Mesenchymal stem cell (in vitro differentiated cells and primary cell): ENCODE data around the gene FBXO44.

Experiments
- DNase-seq: peaks from one replicate; pipeline ENCODE4 v3.0.0-alpha.2; 2013
- H2AFZ ChIP-seq: one replicate; pipeline ENCODE4 v1.6.1; 2013; ENCODE audit warnings: low read depth, mild to moderate bottlenecking, control low read depth, inconsistent platforms, low read length, moderate library complexity
- H2AK5ac ChIP-seq: 2 replicates; pipeline ENCODE4 v1.6.1; 2013; ENCODE audit warnings: low read length, moderate library complexity, mild to moderate bottlenecking, inconsistent platforms; ENCODE audit not compliant: severe bottlenecking
- H2BK120ac ChIP-seq: one replicate; pipeline ENCODE4 v1.6.1; 2013; ENCODE audit warnings: low read depth, mild to moderate bottlenecking, inconsistent platforms, low read length, moderate library complexity
- H2BK12ac ChIP-seq, 2 experiments: one replicate each; pipeline ENCODE4 v1.6.1; 2013; ENCODE audit warnings: inconsistent platforms in 2 of 2, low read length in 2 of 2, mild to moderate bottlenecking in 2 of 2, moderate library complexity in 2 of 2, control low read depth in 1 of 2
- H2BK15ac ChIP-seq: one replicate; pipeline ENCODE4 v1.6.1; 2013; ENCODE audit warnings: mild to moderate bottlenecking, low read depth, inconsistent platforms; ENCODE audit not compliant: poor library complexity, severe bottlenecking
- H2BK5ac ChIP-seq: 2 replicates; pipeline ENCODE4 v1.6.1; 2013; ENCODE audit warnings: low read depth, mild to moderate bottlenecking, low read length, control low read depth, inconsistent platforms; ENCODE audit not compliant: poor library complexity, severe bottlenecking
- H3K14ac ChIP-seq, 2 experiments: one replicate each; pipeline ENCODE4 v1.6.1; 2013; ENCODE audit warnings: inconsistent platforms in 2 of 2, low read length in 2 of 2, control low read depth in 1 of 2, mild to moderate bottlenecking in 1 of 2, moderate library complexity in 1 of 2
- H3K18ac ChIP-seq, 2 experiments: one replicate each; pipeline ENCODE4 v1.6.1; 2013; ENCODE audit warnings: inconsistent platforms in 2 of 2, low read length in 2 of 2, control low read depth in 1 of 2, low read depth in 1 of 2, mild to moderate bottlenecking in 1 of 2
- H3K23ac ChIP-seq, 2 experiments: one replicate each; pipeline ENCODE4 v1.6.1; 2013; ENCODE audit warnings: inconsistent platforms in 2 of 2, low read length in 2 of 2, mild to moderate bottlenecking in 2 of 2, moderate library complexity in 2 of 2, control low read depth in 1 of 2
- H3K27ac ChIP-seq: 2 replicates; pipeline ENCODE4 v1.5.1; 2013; ENCODE audit warnings: mild to moderate bottlenecking, moderate library complexity, low read length, control low read depth, inconsistent platforms; ENCODE audit not compliant: poor library complexity, severe bottlenecking
- H3K27me3 ChIP-seq, 2 experiments: 2 replicates each; pipeline versions ENCODE4 v1.6.1 to v1.7.0; 2013; ENCODE audit warnings: low read length in 2 of 2, mild to moderate bottlenecking in 2 of 2, moderate library complexity in 2 of 2, control low read depth in 1 of 2, inconsistent platforms in 1 of 2; ENCODE audit not compliant: control insufficient read depth in 1 of 2, insufficient read depth in 1 of 2
- H3K36me3 ChIP-seq, 2 experiments: 2 replicates each; pipeline versions ENCODE4 v1.6.1 to v1.7.0; 2013; ENCODE audit warnings: low read length in 2 of 2, control low read depth in 1 of 2, inconsistent platforms in 1 of 2, low read depth in 1 of 2, mild to moderate bottlenecking in 1 of 2; ENCODE audit not compliant: insufficient read depth in 2 of 2, control insufficient read depth in 1 of 2
- H3K4ac ChIP-seq, 2 experiments: one replicate each; pipeline ENCODE4 v1.6.1; 2013; ENCODE audit warnings: inconsistent platforms in 2 of 2, low read length in 2 of 2, mild to moderate bottlenecking in 2 of 2, moderate library complexity in 2 of 2, control low read depth in 1 of 2, low read depth in 1 of 2
- H3K4me1 ChIP-seq: 2 replicates; pipeline ENCODE4 v1.6.1; 2013; ENCODE audit warnings: low read depth, low read length, control low read depth; ENCODE audit not compliant: control insufficient read depth, insufficient read depth
- H3K4me2 ChIP-seq: 2 replicates; pipeline ENCODE4 v1.6.1; 2013; ENCODE audit warnings: low read length, mild to moderate bottlenecking, inconsistent platforms; ENCODE audit not compliant: poor library complexity, severe bottlenecking
- H3K4me3 ChIP-seq, 2 experiments: 2 replicates each; pipeline versions ENCODE4 v1.5.1 to v1.7.0; 2013; ENCODE audit warnings: low read length in 2 of 2, mild to moderate bottlenecking in 2 of 2, control low read depth in 1 of 2, low read depth in 1 of 2; ENCODE audit not compliant: insufficient read depth in 1 of 2
- H3K79me1 ChIP-seq: replicated peaks from 2 replicates; pipeline ENCODE4 v1.6.1; 2013; ENCODE audit warnings: mild to moderate bottlenecking, control low read depth, low read length, inconsistent platforms; ENCODE audit not compliant: poor library complexity, severe bottlenecking
- H3K9ac ChIP-seq: 2 replicates; pipeline ENCODE4 v1.7.0; 2013; ENCODE audit warnings: mild to moderate bottlenecking, low read length, moderate library complexity
- H3K9me3 ChIP-seq: 2 replicates; pipeline ENCODE4 v1.7.0; 2013; ENCODE audit warnings: mild to moderate bottlenecking, low read length; ENCODE audit not compliant: control insufficient read depth
- H4K8ac ChIP-seq: one replicate; pipeline ENCODE4 v1.6.1; 2013; ENCODE audit warnings: inconsistent platforms, mild to moderate bottlenecking, low read length, moderate library complexity
- H4K91ac ChIP-seq: one replicate; pipeline ENCODE4 v1.6.1; 2013; ENCODE audit warnings: mild to moderate bottlenecking, low read length, inconsistent platforms
- WGBS: methylation state at CpG from one replicate; pipeline ENCODE4 v1.1.7; 2013; ENCODE audit warnings: mixed read lengths; 5-methylcytosine and 5-hydroxymethylcytosine counted together

The FBXO44 gene

GRCh38 chr1:11708554-11709350 is 54.1 kb downstream of the FBXO44 start:
- H3K79me1 ChIP-seq, result no peaks in the 10 kb centered on the region
- no peak overlapping the region for H3K9ac ChIP-seq

DNA sequence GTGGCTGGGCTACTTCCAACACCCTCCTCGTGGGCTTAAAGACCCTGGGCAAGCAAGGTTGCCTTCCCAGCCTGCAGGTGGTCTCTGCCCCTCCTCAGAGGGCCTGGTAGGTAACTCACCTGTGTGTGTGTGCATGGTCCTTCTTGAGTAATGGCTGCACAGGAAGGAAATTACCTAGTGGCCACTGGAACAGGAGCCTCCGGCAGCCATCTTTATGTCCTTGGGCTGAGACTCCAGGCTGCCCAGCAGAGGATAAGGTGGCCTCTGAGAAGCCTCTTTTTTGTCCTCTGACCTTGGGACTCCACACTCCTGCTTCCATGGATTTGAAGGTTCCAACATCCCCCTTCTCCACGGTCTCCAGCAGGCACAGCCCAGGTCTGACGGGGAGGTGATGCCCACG is 56.8 kb downstream of the FBXO44 start:
- H2BK120ac ChIP-seq, result no peak overlapping the region
- no peak overlapping the region for H3K27ac ChIP-seq
- no peak overlapping the region for H3K4me2 ChIP-seq
- H3K27me3 ChIP-seq, result peaks cover 36 to 82% of the 10 kb centered on the region in 2 experiments
- no peak overlapping the region for H2BK15ac ChIP-seq
- no peak overlapping the region for H4K91ac ChIP-seq
- no peak overlapping the region for H2AK5ac ChIP-seq
- WGBS, result 93% methylated on average over 5 of the region's 5 CpGs
- H3K4me1 ChIP-seq, result no peaks in the 10 kb centered on the region
- DNase-seq, result no peak
- no peak overlapping the region for H2BK5ac ChIP-seq
- H4K8ac ChIP-seq, result no peak overlapping the region
- no peak overlapping the region for H3K18ac ChIP-seq
- no peak overlapping the region for H3K4ac ChIP-seq
- H2AFZ ChIP-seq, result no peak overlapping the region
- no peaks in the 10 kb centered on the region for H3K79me1 ChIP-seq
- no peak overlapping the region for H2BK12ac ChIP-seq
- H3K4me3 ChIP-seq, result no peak overlapping the region
- H3K9me3 ChIP-seq, result no peaks in the 10 kb centered on the region
- no peak overlapping the region for H3K9ac ChIP-seq
- no peaks in the 10 kb centered on the region for H3K36me3 ChIP-seq
- H3K14ac ChIP-seq, result no peak overlapping the region
- no peak overlapping the region for H3K23ac ChIP-seq

More at GRCh38 chr1:11708554-11709350, 54.1 kb downstream of the FBXO44 start:
- Histone ChIP-seq H3K4me3 (no peak overlapping the region), H3K27ac (no peak overlapping the region), H3K27me3 (peaks cover 37 to 82% of the 10 kb centered on the region in 2 experiments), H3K4ac (no peak overlapping the region), H2BK5ac (no peak overlapping the region), H2BK15ac (no peak overlapping the region), H3K9me3 (no peaks in the 10 kb centered on the region), H3K23ac (no peak overlapping the region), H3K4me1 (no peaks in the 10 kb centered on the region), H2BK12ac (no peak overlapping the region), H3K18ac (no peak overlapping the region), H3K36me3 (no peaks in the 10 kb centered on the region), H2AK5ac (no peak overlapping the region), H2AFZ (no peak overlapping the region), H4K8ac (no peak overlapping the region), H2BK120ac (no peak overlapping the region), H3K4me2 (no peak overlapping the region), H3K14ac (no peak overlapping the region), H4K91ac (no peak overlapping the region)
- WGBS, result 84% methylated on average over 11 of the region's 11 CpGs
- DNase-seq, result no peak

GRCh38 chr1:11712285-11712684 is 57.6 kb downstream of the FBXO44 start:
- no peak for DNase-seq
- H4K91ac ChIP-seq, result no peak overlapping the region
- H2BK15ac ChIP-seq, result no peak overlapping the region
- no peak overlapping the region for H2BK120ac ChIP-seq
- H3K36me3 ChIP-seq, result no peaks in the 10 kb centered on the region
- H3K4me1 ChIP-seq, result no peaks in the 10 kb centered on the region
- no peak overlapping the region for H3K18ac ChIP-seq
- H3K27ac ChIP-seq, result no peak overlapping the region
- H3K79me1 ChIP-seq, result no peaks in the 10 kb centered on the region
- no peaks in the 10 kb centered on the region for H3K9me3 ChIP-seq
- H3K4ac ChIP-seq, result no peak overlapping the region
- H3K14ac ChIP-seq, result no peak overlapping the region
- H3K9ac ChIP-seq, result no peak overlapping the region
- H3K23ac ChIP-seq, result no peak overlapping the region
- no peak overlapping the region for H2BK12ac ChIP-seq
- no peak overlapping the region for H2AFZ ChIP-seq
- 93% methylated on average over 8 of the region's 8 CpGs for WGBS
- H2AK5ac ChIP-seq, result no peak overlapping the region
- no peak overlapping the region for H2BK5ac ChIP-seq
- H4K8ac ChIP-seq, result no peak overlapping the region
- peaks cover 34 to 82% of the 10 kb centered on the region in 2 experiments for H3K27me3 ChIP-seq
- H3K4me2 ChIP-seq, result no peak overlapping the region
- no peak overlapping the region for H3K4me3 ChIP-seq
